IPS-20b (cell line): ENCODE results near the gene RNU6-1.
A peak's percentile ranks its signal among the peaks of the same experiment; 100 is the strongest.

Source experiments
- H3K27ac ChIP-seq: one replicate; pipeline ENCODE4 v1.5.1; 2013; ENCODE audit warnings: low read length
- H3K27me3 ChIP-seq: 2 replicates; pipeline ENCODE4 v1.6.1; 2013; ENCODE audit warnings: mild to moderate bottlenecking, low read length, inconsistent platforms; ENCODE audit not compliant: insufficient read depth
- H3K36me3 ChIP-seq: 2 replicates; pipeline ENCODE4 v1.6.1; 2013; ENCODE audit warnings: low read depth, mild to moderate bottlenecking, inconsistent platforms, low read length, moderate library complexity; ENCODE audit not compliant: insufficient read depth
- H3K4me1 ChIP-seq: 2 replicates; pipeline ENCODE4 v1.6.1; 2013; ENCODE audit warnings: mild to moderate bottlenecking, control low read depth, inconsistent platforms, low read length, moderate library complexity; ENCODE audit not compliant: insufficient read depth
- H3K4me3 ChIP-seq: 2 replicates; pipeline ENCODE4 v1.5.1; 2013; ENCODE audit warnings: mild to moderate bottlenecking, low read length, inconsistent platforms
- H3K9ac ChIP-seq: 2 replicates; pipeline ENCODE4 v1.6.1; 2013; ENCODE audit warnings: low read depth, mild to moderate bottlenecking, inconsistent platforms, low read length, moderate library complexity
- H3K9me3 ChIP-seq: 2 replicates; pipeline ENCODE4 v1.6.1; 2013; ENCODE audit warnings: mild to moderate bottlenecking, low read depth, low read length, inconsistent platforms; ENCODE audit not compliant: insufficient read depth

RNU6-1 gene

GRCh38 chr15:67878712-67879206 lies 38.9 kb upstream of the RNU6-1 start:
- Histone ChIP-seq H3K27ac (no peak overlapping the region), H3K9me3 (no peaks in the 10 kb centered on the region), H3K4me3 (no peak overlapping the region), H3K36me3 (no peaks in the 10 kb centered on the region), H3K27me3 (peaks cover 3% of the 10 kb centered on the region; the same call in 1 of the 2 replicates), H3K4me1 (no peaks in the 10 kb centered on the region), H3K9ac (no peak overlapping the region)

GRCh38 chr15:67873777-67874176 lies 33.9 kb upstream of the RNU6-1 start:
- Histone ChIP-seq H3K4me3 (no peak overlapping the region), H3K36me3 (no peaks in the 10 kb centered on the region), H3K27ac (no peak overlapping the region), H3K9me3 (peaks cover 5% of the 10 kb centered on the region; the same call in 1 of the 2 replicates), H3K4me1 (no peaks in the 10 kb centered on the region), H3K27me3 (no peaks in the 10 kb centered on the region), H3K9ac (no peak overlapping the region)

GRCh38 chr15:67870868-67871408 lies 31.1 kb upstream of the RNU6-1 start:
- peaks cover 5% of the 10 kb centered on the region; the same call in 1 of the 2 replicates for H3K9me3 ChIP-seq
- no peak overlapping the region for H3K4me3 ChIP-seq
- no peaks in the 10 kb centered on the region for H3K27me3 ChIP-seq
- H3K36me3 ChIP-seq: no peaks in the 10 kb centered on the region
- H3K9ac ChIP-seq: no peak overlapping the region
- no peak overlapping the region for H3K27ac ChIP-seq
- H3K4me1 ChIP-seq: peaks cover 3% of the 10 kb centered on the region; the same call in 1 of the 2 replicates

GRCh38 chr15:67869701-67870100 lies 29.9 kb upstream of the RNU6-1 start:
- no peaks in the 10 kb centered on the region for H3K27me3 ChIP-seq
- H3K4me1 ChIP-seq: peaks cover 10% of the 10 kb centered on the region; the same call in 1 of the 2 replicates
- H3K36me3 ChIP-seq: no peaks in the 10 kb centered on the region
- H3K9me3 ChIP-seq: peaks cover 5% of the 10 kb centered on the region; the same call in 1 of the 2 replicates
- no peak overlapping the region for H3K9ac ChIP-seq
- no peak overlapping the region for H3K4me3 ChIP-seq
- H3K27ac ChIP-seq: no peak overlapping the region

- Histone ChIP-seq H3K4me1 (peaks cover 14% of the 10 kb centered on the region; the same call in 1 of the 2 replicates), H3K27ac (no peak overlapping the region), H3K4me3 (no peak overlapping the region), H3K9ac (no peak overlapping the region), H3K27me3 (peaks cover 22% of the 10 kb centered on the region), H3K36me3 (no peaks in the 10 kb centered on the region), H3K9me3 (peaks cover 5% of the 10 kb centered on the region; the same call in 1 of the 2 replicates)
Observed at GRCh38 chr15:67865766-67866165, 25.9 kb upstream of the RNU6-1 start.

GRCh38 chr15:67865331-67865730 lies 25.5 kb upstream of the RNU6-1 start:
- Histone ChIP-seq H3K9ac (no peak overlapping the region), H3K4me3 (no peak overlapping the region), H3K27ac (no peak overlapping the region), H3K9me3 (peaks cover 5% of the 10 kb centered on the region; the same call in 1 of the 2 replicates), H3K4me1 (peaks cover 14% of the 10 kb centered on the region; the same call in 1 of the 2 replicates), H3K36me3 (no peaks in the 10 kb centered on the region), H3K27me3 (peaks cover 22% of the 10 kb centered on the region)

- Histone ChIP-seq H3K4me1 (peaks cover 14% of the 10 kb centered on the region; the same call in 1 of the 2 replicates), H3K9me3 (no peaks in the 10 kb centered on the region), H3K27ac (no peak overlapping the region), H3K27me3 (peaks cover 22% of the 10 kb centered on the region), H3K4me3 (peak overlapping the region; percentile 70; the same call in 1 of the 2 replicates), H3K9ac (peak overlapping the region; percentile 67; the same call in 1 of the 2 replicates), H3K36me3 (no peaks in the 10 kb centered on the region)
Observed at GRCh38 chr15:67863442-67863987, 23.7 kb upstream of the RNU6-1 start.

- Histone ChIP-seq H3K4me3 (peak overlapping the region; percentile 46; the same call in 1 of the 2 replicates), H3K9ac (no peak overlapping the region), H3K36me3 (no peaks in the 10 kb centered on the region), H3K4me1 (peaks cover 14% of the 10 kb centered on the region; the same call in 1 of the 2 replicates), H3K27me3 (peaks cover 22% of the 10 kb centered on the region), H3K27ac (no peak overlapping the region), H3K9me3 (no peaks in the 10 kb centered on the region)
Observed at GRCh38 chr15:67862750-67863441, 23.1 kb upstream of the RNU6-1 start.

GRCh38 chr15:67861983-67862382 lies 22.1 kb upstream of the RNU6-1 start:
- no peak overlapping the region for H3K9ac ChIP-seq
- peaks cover 14% of the 10 kb centered on the region; the same call in 1 of the 2 replicates for H3K4me1 ChIP-seq
- H3K27me3 ChIP-seq: peaks cover 22% of the 10 kb centered on the region
- no peaks in the 10 kb centered on the region for H3K36me3 ChIP-seq
- H3K27ac ChIP-seq: no peak overlapping the region
- no peaks in the 10 kb centered on the region for H3K9me3 ChIP-seq
- H3K4me3 ChIP-seq: no peak overlapping the region

- peaks cover 4% of the 10 kb centered on the region; the same call in 1 of the 2 replicates for H3K4me1 ChIP-seq
- H3K27me3 ChIP-seq: peaks cover 22% of the 10 kb centered on the region
- H3K9me3 ChIP-seq: no peaks in the 10 kb centered on the region
- no peaks in the 10 kb centered on the region for H3K36me3 ChIP-seq
- no peak overlapping the region for H3K27ac ChIP-seq
- H3K4me3 ChIP-seq: no peak overlapping the region
- no peak overlapping the region for H3K9ac ChIP-seq
Observed at GRCh38 chr15:67859331-67859946, 19.6 kb upstream of the RNU6-1 start.

GRCh38 chr15:67857220-67857619 lies 17.4 kb upstream of the RNU6-1 start:
- no peak overlapping the region for H3K4me3 ChIP-seq
- H3K27ac ChIP-seq: no peak overlapping the region
- peaks cover 5% of the 10 kb centered on the region; the same call in 1 of the 2 replicates for H3K4me1 ChIP-seq
- H3K9ac ChIP-seq: no peak overlapping the region
- peaks cover 2% of the 10 kb centered on the region for H3K27me3 ChIP-seq
- H3K9me3 ChIP-seq: no peaks in the 10 kb centered on the region
- H3K36me3 ChIP-seq: no peaks in the 10 kb centered on the region
